ENCODE results near the gene CRKL. TPM values are rescaled to one million over a fixed set of nuclear protein-coding genes. Genes with fewer than 3 reads are reported as not detected.

CRKL gene
- total RNA-seq, 1 experiment from 2014 or later, result 87.7 TPM

GRCh38 chr22:21001601-21002325, 84.6 kb downstream of the CRKL start, which contains the start of gene THAP7 (continued):
- TF ChIP-seq EZH2 (IDR thresholded peaks at IDR 0.05), result no peak
- no peak for TF ChIP-seq ZFX (IDR thresholded peaks at IDR 0.05)
- TF ChIP-seq RAD21 (IDR thresholded peaks at IDR 0.05; ENCODE audit: low read depth), result no peak
- TF ChIP-seq ZNF274 (IDR thresholded peaks at IDR 0.05; ENCODE audit: low read depth, low read length), result no peak
- TF ChIP-seq ZBTB33 (IDR thresholded peaks at IDR 0.05; ENCODE audit: extremely low read depth, insufficient replicate concordance, low read length), result peak; percentile 95
- TF ChIP-seq CEBPB (IDR thresholded peaks at IDR 0.05; ENCODE audit: low read depth), result no peak
- TF ChIP-seq YY1 (IDR thresholded peaks at IDR 0.05; ENCODE audit: extremely low read depth, insufficient replicate concordance, low read depth, low read length), result no peak
- no peak for TF ChIP-seq FOSL1 (IDR thresholded peaks at IDR 0.05; ENCODE audit: low read depth)
- no peak for TF ChIP-seq ATF3 (IDR thresholded peaks at IDR 0.05)
- no peak; the same call in 1 of the 2 replicates for TF ChIP-seq EGR1 (IDR thresholded peaks at IDR 0.05; ENCODE audit: low read depth)
- TF ChIP-seq CBX3 (IDR thresholded peaks at IDR 0.05; ENCODE audit: low read depth), result 0 out of 2 replicates have a peak, but pooled peaks have one; percentile 35
- TF ChIP-seq SP1 (IDR thresholded peaks at IDR 0.05; ENCODE audit: low read depth), result no peak; the same call in 1 of the 2 replicates

Other genes starting within 250 kb of the CRKL start
- 0.25 TPM for gene SERPIND1, start 143.3 kb upstream of the CRKL start, total RNA-seq (2021; ENCODE audit: unreplicated experiment)
- 59.6 TPM for gene PI4KA, start 58.6 kb upstream of the CRKL start, total RNA-seq (2021; ENCODE audit: unreplicated experiment)
- gene SNAP29, start 58.4 kb upstream of the CRKL start, total RNA-seq (2021; ENCODE audit: unreplicated experiment), result 27.3 TPM
- gene AIFM3, start 49.8 kb downstream of the CRKL start, total RNA-seq (2021; ENCODE audit: unreplicated experiment), result 9.7 TPM
- gene LZTR1, start 64.9 kb downstream of the CRKL start, total RNA-seq (2021; ENCODE audit: unreplicated experiment), result 56.5 TPM
- gene THAP7, start 84.7 kb downstream of the CRKL start, total RNA-seq (2021; ENCODE audit: unreplicated experiment), result 27.7 TPM
- gene P2RX6, start 97.8 kb downstream of the CRKL start, total RNA-seq (2021; ENCODE audit: unreplicated experiment), result 0.20 TPM
- gene SLC7A4, start 115.2 kb downstream of the CRKL start, total RNA-seq (2021; ENCODE audit: unreplicated experiment), result not detected
- not detected for gene LRRC74B, start 128.5 kb downstream of the CRKL start, total RNA-seq (2021; ENCODE audit: unreplicated experiment)

All from HCT116 (cell line).